Colon (tissue), 2 donors: ENCODE measurements around the gene BHLHA9.
"Not testable (repeated sequence)": the region's sequence is repeated elsewhere in the genome, so short reads cannot be mapped to it uniquely, and the experiment has no call there.

ENCODE experiments used
- FAIRE-seq: peaks from 2 replicates; lab custom pipeline; 2012; peaks lifted over from hg19 to GRCh38; lab: Jason Lieb, UNC
- donor health status: control.
- donor health status: control.

The BHLHA9 gene

GRCh38 chr17:1270210-1271029, at the start of gene BHLHA9:
Gene BHLHA9, plus strand, starts transcription at chr17:1270444. Its CDS starts 120 bp downstream, at chr17:1270564.
- no peak for FAIRE-seq

DNA sequence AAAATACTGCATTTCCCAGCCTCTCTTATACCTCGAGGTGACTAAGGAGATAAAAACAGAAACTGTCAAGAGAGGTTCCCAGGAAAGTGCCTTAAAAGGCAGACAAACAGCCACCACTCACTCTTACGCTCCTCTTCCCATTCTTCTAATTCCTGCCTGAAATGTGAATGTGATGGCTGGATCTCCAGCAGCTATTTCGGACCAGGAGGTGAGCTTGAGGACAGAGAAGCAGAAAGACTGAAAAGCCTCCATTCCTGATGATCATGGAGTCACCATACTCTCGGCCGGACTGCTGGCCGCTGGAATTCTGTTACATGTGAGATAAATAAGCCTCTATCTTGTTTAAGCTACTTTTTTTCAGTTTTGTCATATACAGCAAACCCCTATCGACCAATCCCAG, 49.0 kb upstream of the BHLHA9 start:
- FAIRE-seq: no peak

DNA sequence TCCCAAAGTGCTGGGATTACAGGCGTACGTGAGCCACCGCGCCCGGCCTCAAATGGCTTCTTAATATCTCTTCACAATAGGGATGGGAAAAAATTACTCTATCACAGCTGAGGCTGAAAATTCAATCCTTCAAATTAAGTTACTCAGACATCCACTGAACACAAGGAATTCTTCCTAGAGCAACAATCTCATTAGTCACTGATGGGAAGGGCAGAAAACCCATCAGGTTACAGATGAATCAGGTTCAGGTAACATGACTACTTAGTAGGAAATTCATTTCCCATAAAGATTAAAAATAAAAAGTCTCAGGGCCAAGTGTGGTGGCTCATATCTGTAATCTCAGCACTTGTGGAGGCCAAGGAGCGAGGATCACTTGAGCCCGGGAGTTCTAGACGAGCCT, 47.9 kb upstream of the BHLHA9 start:
- no peak for FAIRE-seq

DNA sequence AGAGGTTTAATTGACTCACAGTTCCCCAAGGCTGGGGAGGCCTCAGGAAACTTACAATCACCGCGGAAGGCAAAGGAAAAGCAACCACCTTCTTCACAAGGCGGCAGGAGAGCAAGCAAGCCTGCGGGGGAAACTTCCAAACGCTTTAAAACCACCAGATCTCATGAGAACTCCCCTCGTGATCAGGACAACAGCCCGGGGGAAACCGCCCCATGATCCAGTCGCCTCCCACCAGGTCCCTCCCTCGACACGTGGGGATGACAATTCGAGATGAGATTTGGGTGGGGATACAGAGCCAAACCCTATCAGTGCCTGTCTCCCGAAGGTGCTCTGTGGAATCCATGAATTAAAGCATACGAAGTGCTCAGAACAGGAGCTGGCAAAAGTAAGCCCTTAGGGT, 46.6 kb upstream of the BHLHA9 start:
- no peak for FAIRE-seq

- FAIRE-seq: no peak
Measured at GRCh38 chr17:1224330-1224729, 45.9 kb upstream of the BHLHA9 start.

DNA sequence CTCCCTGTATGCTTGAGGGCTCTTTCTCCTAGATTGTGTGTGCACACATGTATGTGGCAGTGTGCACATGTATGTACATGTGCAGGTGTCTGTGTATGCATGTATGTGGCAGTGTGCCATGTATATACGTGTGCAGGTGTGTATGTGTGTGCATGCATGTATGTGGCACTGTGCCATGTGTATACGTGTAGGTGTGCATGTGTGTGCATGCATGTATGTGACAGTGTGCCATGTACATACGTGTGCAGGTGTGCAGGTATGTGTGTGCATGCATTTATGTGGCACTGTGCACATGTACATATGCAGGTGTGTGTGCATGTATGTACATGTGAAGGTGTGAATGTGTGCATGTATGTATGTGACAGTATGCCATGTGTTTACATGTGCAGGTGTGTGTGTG, 43.9 kb upstream of the BHLHA9 start:
- FAIRE-seq: no peak

DNA sequence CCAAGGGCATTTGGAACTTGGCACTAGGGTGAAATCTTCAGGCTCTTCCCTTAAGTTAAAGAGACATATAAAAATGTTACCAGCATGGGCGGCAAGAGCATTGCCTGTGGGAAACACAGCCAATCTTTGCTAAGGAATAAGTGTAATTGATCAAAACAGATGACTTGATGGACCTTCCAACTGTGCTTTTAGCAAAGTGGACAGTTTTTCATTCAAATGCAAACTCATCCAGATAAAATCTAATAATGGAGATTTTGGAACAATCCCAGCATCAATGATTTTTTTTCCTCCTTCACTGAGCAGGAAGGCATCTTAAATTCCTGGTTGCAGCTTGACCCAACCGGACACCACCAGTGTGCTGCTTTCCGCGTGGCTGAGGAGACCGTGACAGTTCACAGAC, 42.9 kb upstream of the BHLHA9 start:
- no peak for FAIRE-seq

DNA sequence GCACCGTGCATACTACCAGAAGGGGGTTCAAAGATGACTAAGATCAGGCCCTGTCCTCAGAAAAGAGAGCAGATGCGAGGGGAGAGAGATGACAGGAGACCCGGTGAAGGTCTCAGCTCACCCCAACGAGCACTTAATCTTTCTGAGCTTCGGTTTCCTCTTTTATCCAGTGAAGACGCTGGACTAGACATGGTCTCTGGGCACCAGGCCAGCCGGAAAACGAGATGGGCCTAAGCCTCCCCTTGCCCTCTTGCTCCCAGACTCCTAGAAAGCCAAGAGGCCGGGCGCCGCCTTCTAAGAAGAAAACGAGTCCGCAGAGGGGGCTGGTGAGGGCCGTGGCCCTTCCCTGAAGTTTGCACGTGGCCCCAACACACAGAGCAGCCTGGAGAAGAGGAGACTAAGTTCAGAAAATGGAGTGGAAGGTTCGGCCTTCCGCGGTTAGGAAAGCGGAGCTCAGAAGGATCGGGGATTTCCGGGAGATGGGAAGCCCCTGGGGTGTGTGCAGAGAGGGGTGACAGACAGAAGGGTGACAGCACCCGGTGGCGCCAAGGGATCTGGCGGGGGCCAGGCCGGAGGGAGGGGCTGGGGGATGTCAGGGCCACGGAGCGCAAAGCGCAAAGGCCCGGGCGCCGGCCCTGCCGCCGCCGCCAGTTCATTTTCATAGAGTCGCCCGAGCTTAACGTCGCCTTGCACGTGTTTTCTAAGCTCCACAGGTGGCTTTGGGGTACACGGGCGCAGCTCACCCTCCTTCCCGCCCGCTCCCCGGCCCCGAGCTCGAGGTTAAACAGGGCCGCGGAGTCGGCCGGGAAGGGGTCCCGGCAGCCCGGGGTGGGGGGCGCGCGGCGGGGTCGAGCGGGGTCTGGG, 42.1 kb upstream of the BHLHA9 start:
- FAIRE-seq: no peak

- no peak for FAIRE-seq
Measured at GRCh38 chr17:1228781-1229348, 41.4 kb upstream of the BHLHA9 start.

DNA sequence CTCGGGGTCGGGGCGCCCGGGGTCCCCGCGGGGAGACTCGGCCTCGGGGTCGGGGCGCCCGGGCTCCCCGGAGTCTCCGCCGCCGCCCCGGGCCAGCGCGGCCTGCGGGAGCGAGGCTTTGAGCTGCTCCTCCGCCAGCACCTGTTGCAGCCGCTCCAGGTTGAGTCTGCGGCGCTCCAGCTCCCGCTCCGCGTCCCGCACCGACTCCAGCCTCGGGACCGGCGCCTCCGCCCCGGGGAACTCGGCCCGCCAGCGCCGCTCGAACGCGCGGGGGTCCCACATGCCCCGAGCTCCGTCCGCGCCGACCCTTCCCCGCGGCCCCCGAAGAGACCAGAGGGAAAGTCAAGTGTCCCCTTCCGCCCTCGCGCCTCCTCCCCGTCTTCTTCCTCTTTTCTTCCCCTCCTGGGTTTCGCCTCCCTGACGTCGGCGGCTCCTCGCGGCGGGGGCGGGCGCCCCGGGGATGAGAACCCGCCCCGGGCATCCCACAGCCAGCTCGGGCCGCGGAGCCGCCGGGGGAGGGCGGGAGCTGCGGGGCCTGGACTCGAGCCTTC, 40.8 kb upstream of the BHLHA9 start:
- FAIRE-seq: no peak

DNA sequence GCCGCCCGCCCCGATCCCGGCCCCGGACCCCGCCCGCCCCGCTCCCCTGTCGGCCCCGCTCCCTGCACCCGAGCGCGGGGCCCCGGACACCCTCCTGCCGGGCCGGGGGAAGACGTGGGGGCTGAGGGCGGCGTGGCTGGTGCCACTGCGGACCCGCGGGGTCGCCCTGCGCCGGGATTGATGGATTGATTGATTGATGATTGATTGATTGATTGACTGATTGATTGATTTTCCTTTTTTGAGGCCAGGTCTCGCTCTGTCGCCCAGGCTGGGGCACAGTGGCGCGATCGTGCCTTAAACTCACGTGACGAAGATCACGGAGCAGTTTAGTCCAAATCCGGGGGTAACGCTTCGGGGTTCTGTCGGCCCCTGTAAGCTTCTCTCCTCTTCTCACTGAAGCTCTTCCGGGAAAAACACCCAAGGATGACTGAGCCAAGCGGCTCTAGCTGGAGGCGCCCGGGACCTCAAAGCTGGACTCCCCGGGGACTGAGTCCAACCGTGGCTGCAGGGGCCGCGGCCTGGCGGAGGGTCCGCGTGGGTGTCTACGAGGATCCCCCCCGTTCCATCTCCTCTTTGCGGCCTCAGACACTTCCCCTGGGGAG, 40.2 kb upstream of the BHLHA9 start:
- no peak for FAIRE-seq

- no peak for FAIRE-seq
Measured at GRCh38 chr17:1231456-1231855, 38.8 kb upstream of the BHLHA9 start.

DNA sequence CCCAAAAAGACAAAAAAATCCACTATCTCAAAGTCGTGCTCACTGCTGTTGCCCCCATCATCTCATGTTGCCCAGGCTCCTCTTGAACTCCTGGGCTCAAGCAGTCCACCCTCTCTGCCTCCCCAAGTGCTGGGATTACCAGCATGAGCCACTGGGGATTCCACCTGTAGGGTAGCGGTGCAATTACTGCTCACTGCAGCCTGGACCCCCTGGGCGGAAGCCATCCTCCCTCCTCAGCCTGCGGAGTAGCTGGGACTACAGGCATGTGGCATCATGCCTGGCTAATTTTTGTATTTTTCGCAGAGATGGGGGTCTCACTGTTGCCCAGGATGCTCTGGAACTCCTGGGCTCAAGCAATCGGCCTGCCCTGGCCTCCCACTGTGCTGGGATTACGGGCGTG, 37.9 kb upstream of the BHLHA9 start:
- FAIRE-seq: no peak

GRCh38 chr17:1232786-1233185, 37.5 kb upstream of the BHLHA9 start:
- no peak for FAIRE-seq

GRCh38 chr17:1234455-1234854, 35.8 kb upstream of the BHLHA9 start:
- no peak for FAIRE-seq

DNA sequence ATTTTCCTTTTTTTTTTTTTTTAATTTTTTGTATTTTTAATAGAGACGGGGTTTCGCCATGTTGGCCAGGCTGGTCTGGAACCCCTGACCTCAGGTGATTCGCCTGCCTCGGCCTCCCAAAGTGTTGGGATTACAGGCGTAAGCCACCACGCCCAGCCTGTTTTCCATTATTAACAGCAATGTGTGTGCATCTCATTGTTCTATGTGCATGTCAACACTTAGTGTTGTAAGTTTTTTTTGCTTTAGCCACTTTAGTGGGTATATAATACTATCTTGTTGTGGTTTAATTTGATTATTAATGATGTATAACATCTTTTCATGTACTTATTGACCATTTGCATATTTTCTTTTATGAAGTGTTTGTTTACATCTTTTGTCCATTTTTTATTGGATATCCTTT, 32.8 kb upstream of the BHLHA9 start:
- no peak for FAIRE-seq

- no peak for FAIRE-seq
Measured at GRCh38 chr17:1239210-1239609, 31.0 kb upstream of the BHLHA9 start.

- FAIRE-seq: not testable (repeated sequence)
Measured at GRCh38 chr17:1240426-1240825, 29.8 kb upstream of the BHLHA9 start.

- no peak for FAIRE-seq
Measured at GRCh38 chr17:1241929-1242328, 28.3 kb upstream of the BHLHA9 start.

- no peak for FAIRE-seq
Measured at GRCh38 chr17:1244606-1245012, 25.6 kb upstream of the BHLHA9 start.

- no peak for FAIRE-seq
Measured at GRCh38 chr17:1251866-1252608, 18.2 kb upstream of the BHLHA9 start.

- FAIRE-seq: no peak
Measured at GRCh38 chr17:1255041-1255440, 15.2 kb upstream of the BHLHA9 start.
